Neural progenitor cell (in vitro differentiated cells): Measurements from ENCODE around the gene INPP4B. TPM values are rescaled to one million over a fixed set of nuclear protein-coding genes. Genes with fewer than 3 reads are reported as not detected.

ENCODE experiments used
- DNase-seq: peaks from one replicate; pipeline ENCODE4 v3.0.0-alpha.2; 2016; ENCODE audit warnings: low spot score
- H2AFZ ChIP-seq: fragments of 200-600 bp; sonication (generic); replicated peaks from 2 replicates; pipeline ENCODE4 v1.6.1; 2016; ENCODE audit warnings: antibody characterized with exemption
- H3F3A ChIP-seq: fragments of 200-600 bp; sonication (generic); 2 replicates; pipeline ENCODE4 v1.6.1; 2016; ENCODE audit warnings: antibody characterized with exemption, low read depth
- H3K27ac ChIP-seq: fragments of 200-600 bp; sonication (generic); 2 replicates; pipeline ENCODE4 v1.5.1; 2016; ENCODE audit warnings: mild to moderate bottlenecking
- H3K27me3 ChIP-seq: fragments of 200-600 bp; sonication (generic); 2 replicates; pipeline ENCODE4 v1.6.1; 2016; ENCODE audit warnings: mild to moderate bottlenecking, moderate library complexity
- H3K36me3 ChIP-seq: fragments of 200-600 bp; sonication (generic); 2 replicates; pipeline ENCODE4 v1.5.1; 2016
- H3K4me1 ChIP-seq: fragments of 200-600 bp; sonication (generic); 2 replicates; pipeline ENCODE4 v1.6.1; 2016; ENCODE audit warnings: mixed run types
- H3K4me2 ChIP-seq: fragments of 200-600 bp; sonication (generic); 2 replicates; pipeline ENCODE4 v1.6.1; 2016
- H3K4me3 ChIP-seq: fragments of 200-600 bp; sonication (generic); 2 replicates; pipeline ENCODE4 v1.5.1; 2016
- H3K79me2 ChIP-seq: fragments of 200-600 bp; sonication (generic); 2 replicates; pipeline ENCODE4 v1.6.1; 2016; ENCODE audit warnings: low read depth
- H3K9ac ChIP-seq: fragments of 200-600 bp; sonication (generic); 2 replicates; pipeline ENCODE4 v1.6.1; 2016
- H3K9me3 ChIP-seq: fragments of 200-600 bp; sonication (generic); 2 replicates; pipeline ENCODE4 v1.5.1; 2016; ENCODE audit warnings: low read depth
- H4K20me1 ChIP-seq: fragments of 200-600 bp; sonication (generic); 2 replicates; pipeline ENCODE4 v1.6.1; 2016; ENCODE audit warnings: low read depth
- H3K27ac Mint-ChIP-seq: 3 replicates; pipeline ENCODE4 v1.8.0; 2021; ENCODE audit warnings: mixed read lengths
- H3K27me3 Mint-ChIP-seq: 2 replicates; pipeline ENCODE4 v1.8.0; 2022; ENCODE audit warnings: low read depth, mild to moderate bottlenecking, inconsistent platforms, moderate library complexity, mixed read lengths; ENCODE audit not compliant: insufficient read depth
- H3K36me3 Mint-ChIP-seq: 3 replicates; pipeline ENCODE4 v1.8.0; 2021; ENCODE audit warnings: mixed read lengths
- H3K4me1 Mint-ChIP-seq: 3 replicates; pipeline ENCODE4 v1.8.0; 2021; ENCODE audit warnings: mixed read lengths
- H3K4me3 Mint-ChIP-seq: 3 replicates; pipeline ENCODE4 v1.8.0; 2021; ENCODE audit warnings: mild to moderate bottlenecking, moderate library complexity, mixed read lengths
- H3K9me3 Mint-ChIP-seq: 3 replicates; pipeline ENCODE4 v1.8.0; 2020; ENCODE audit warnings: mixed read lengths
- EZH2 ChIP-seq: fragments of 200-600 bp; sonication (generic); IDR thresholded peaks from 2 replicates; pipeline ENCODE4 v1.6.1; 2017; ENCODE audit warnings: antibody characterized with exemption, mild to moderate bottlenecking, moderate library complexity
- EZH2phosphoT487 ChIP-seq: fragments of 200-600 bp; sonication (generic); IDR thresholded peaks from 2 replicates; pipeline ENCODE4 v1.6.1; 2017; ENCODE audit warnings: antibody characterized with exemption
- total RNA-seq: library from RNA; depleted of rRNA; stranded (reverse); fragments of >200 nt; gene quantifications from 2 replicates; pipeline ENCODE4 v1.2.3, GENCODE V29; 2015; ENCODE audit warnings: low replicate concordance
- TF ChIP-seq, protein P1 (sequence below): fragments of 200-600 bp; sonication (generic); IDR thresholded peaks from 2 replicates; pipeline ENCODE4 v1.5.1; 2017; ENCODE audit warnings: antibody characterized with exemption, mild to moderate bottlenecking

The INPP4B gene
- total RNA-seq, 1 donor from 2014 or later = 1.3 TPM

DNA sequence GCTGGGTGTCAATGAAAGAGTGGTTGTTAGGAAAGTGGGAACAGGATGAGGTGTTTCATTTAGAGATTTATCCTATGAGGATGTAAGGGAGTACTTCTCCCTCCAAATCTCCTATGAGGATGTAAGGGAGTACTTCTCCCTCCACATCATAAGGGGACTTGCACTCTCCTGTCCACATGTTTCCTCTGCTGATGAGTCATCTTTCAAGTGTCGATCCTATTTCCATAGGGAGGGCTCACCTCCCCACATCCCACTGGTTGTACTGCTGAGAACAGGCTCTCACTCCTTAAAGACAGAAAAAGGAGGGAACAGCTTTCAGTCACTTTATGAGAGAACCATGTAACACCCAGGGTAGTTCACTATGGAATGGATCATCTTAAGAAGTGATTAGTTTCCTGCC, 65.0 kb downstream of the INPP4B start:
- Mint-ChIP-seq H3K4me1 (peaks cover 3% of the 10 kb centered on the region), H3K9me3 (peaks cover 2% of the 10 kb centered on the region), H3K4me3 (no peak overlapping the region), H3K36me3 (no peaks in the 10 kb centered on the region), H3K27ac (no peak overlapping the region), H3K27me3 (peaks cover 3% of the 10 kb centered on the region)
- Histone ChIP-seq H3K79me2 (no peaks in the 10 kb centered on the region), H3K27ac (no peak overlapping the region), H2AFZ (no peak overlapping the region), H4K20me1 (no peaks in the 10 kb centered on the region), H3K9me3 (no peaks in the 10 kb centered on the region), H3K27me3 (no peaks in the 10 kb centered on the region), H3K4me2 (no peak overlapping the region), H3K9ac (no peak overlapping the region), H3K36me3 (no peaks in the 10 kb centered on the region), H3K4me1 (no peaks in the 10 kb centered on the region), H3K4me3 (no peak overlapping the region), H3F3A (no peaks in the 10 kb centered on the region)
- no peak for TF ChIP-seq EZH2
- TF ChIP-seq EZH2phosphoT487 = no peak
- TF ChIP-seq, protein P1, sequence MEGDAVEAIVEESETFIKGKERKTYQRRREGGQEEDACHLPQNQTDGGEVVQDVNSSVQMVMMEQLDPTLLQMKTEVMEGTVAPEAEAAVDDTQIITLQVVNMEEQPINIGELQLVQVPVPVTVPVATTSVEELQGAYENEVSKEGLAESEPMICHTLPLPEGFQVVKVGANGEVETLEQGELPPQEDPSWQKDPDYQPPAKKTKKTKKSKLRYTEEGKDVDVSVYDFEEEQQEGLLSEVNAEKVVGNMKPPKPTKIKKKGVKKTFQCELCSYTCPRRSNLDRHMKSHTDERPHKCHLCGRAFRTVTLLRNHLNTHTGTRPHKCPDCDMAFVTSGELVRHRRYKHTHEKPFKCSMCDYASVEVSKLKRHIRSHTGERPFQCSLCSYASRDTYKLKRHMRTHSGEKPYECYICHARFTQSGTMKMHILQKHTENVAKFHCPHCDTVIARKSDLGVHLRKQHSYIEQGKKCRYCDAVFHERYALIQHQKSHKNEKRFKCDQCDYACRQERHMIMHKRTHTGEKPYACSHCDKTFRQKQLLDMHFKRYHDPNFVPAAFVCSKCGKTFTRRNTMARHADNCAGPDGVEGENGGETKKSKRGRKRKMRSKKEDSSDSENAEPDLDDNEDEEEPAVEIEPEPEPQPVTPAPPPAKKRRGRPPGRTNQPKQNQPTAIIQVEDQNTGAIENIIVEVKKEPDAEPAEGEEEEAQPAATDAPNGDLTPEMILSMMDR = no peak
- no peak for DNase-seq

DNA sequence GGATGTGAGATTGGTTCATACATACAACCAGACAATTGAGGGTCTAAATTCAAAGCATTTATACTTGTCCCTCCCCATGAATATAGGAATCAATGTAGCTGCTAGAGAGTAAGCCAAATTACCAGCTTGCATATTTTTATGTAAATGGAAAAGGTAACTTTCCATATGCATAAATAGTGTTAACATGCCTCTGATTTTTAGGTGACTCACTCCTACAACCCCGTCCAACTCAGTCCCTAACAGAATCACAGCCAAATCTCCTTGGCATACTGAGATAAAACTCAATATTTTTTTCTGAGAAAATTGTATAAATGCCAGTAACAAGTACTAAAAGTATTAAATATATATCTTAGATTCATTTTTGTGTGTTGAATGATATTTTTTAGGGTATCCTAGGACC, 67.2 kb downstream of the INPP4B start:
- Histone ChIP-seq H3K36me3 (no peaks in the 10 kb centered on the region), H3K4me1 (no peaks in the 10 kb centered on the region), H3K27me3 (no peaks in the 10 kb centered on the region), H3K9me3 (no peaks in the 10 kb centered on the region), H3K9ac (no peak overlapping the region), H3K4me3 (no peak overlapping the region), H3K79me2 (no peaks in the 10 kb centered on the region), H3K27ac (no peak overlapping the region), H4K20me1 (no peaks in the 10 kb centered on the region), H3K4me2 (no peak overlapping the region), H3F3A (no peaks in the 10 kb centered on the region), H2AFZ (no peak overlapping the region)
- H3K4me3 Mint-ChIP-seq = no peak overlapping the region
- H3K9me3 Mint-ChIP-seq = peaks cover 2% of the 10 kb centered on the region
- peaks cover 3% of the 10 kb centered on the region for H3K4me1 Mint-ChIP-seq
- H3K27me3 Mint-ChIP-seq = peaks cover 2% of the 10 kb centered on the region
- no peaks in the 10 kb centered on the region for H3K36me3 Mint-ChIP-seq
- no peak for DNase-seq
- TF ChIP-seq, protein P1 = no peak
- TF ChIP-seq EZH2phosphoT487 (no peak), EZH2 (no peak)
- no peak overlapping the region for H3K27ac Mint-ChIP-seq

DNA sequence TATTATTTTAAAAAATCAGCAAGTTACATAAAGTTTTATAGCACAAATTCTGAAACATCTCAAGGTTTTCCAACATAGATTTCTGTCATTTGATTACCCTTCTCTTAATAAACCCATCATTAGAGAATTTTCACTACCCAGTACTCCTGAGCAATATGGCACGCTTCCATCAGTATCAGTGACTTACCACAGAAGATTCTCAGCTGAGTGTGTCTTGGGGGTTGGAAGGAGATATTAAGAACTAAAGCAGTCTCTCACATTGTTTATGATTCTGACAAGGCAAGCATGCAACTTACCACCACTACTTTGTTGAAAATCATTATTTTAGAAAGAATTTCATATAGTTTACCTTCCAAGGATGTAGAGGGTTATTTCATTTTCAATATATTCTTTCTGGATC, 67.7 kb downstream of the INPP4B start:
- no peaks in the 10 kb centered on the region for H3K79me2 ChIP-seq
- H3K9ac ChIP-seq = no peak overlapping the region
- no peak overlapping the region for H3K27ac ChIP-seq
- no peaks in the 10 kb centered on the region for H3F3A ChIP-seq
- Mint-ChIP-seq H3K27me3 (peaks cover 2% of the 10 kb centered on the region), H3K9me3 (no peaks in the 10 kb centered on the region), H3K4me1 (peaks cover 3% of the 10 kb centered on the region), H3K27ac (no peak overlapping the region), H3K36me3 (no peaks in the 10 kb centered on the region), H3K4me3 (no peak overlapping the region)
- H3K4me3 ChIP-seq = no peak overlapping the region
- H2AFZ ChIP-seq = no peak overlapping the region
- no peak overlapping the region for H3K4me2 ChIP-seq
- no peaks in the 10 kb centered on the region for H4K20me1 ChIP-seq
- DNase-seq = no peak
- TF ChIP-seq EZH2 (no peak), EZH2phosphoT487 (no peak)
- TF ChIP-seq, protein P1 = no peak
- H3K4me1 ChIP-seq = no peaks in the 10 kb centered on the region
- no peaks in the 10 kb centered on the region for H3K27me3 ChIP-seq
- no peaks in the 10 kb centered on the region for H3K9me3 ChIP-seq
- H3K36me3 ChIP-seq = no peaks in the 10 kb centered on the region
